HG03159 (cell line): Measurements from ENCODE around the gene SPRR2D.
"Not testable (repeated sequence)": the region's sequence is repeated elsewhere in the genome, so short reads cannot be mapped to it uniquely, and the experiment has no call there.

Experiments
- ATAC-seq: cut with Tn5 transposase; IDR thresholded peaks from one replicate; pipeline ENCODE4 v1.9.1; 2021; ENCODE audit warnings: mild to moderate bottlenecking, moderate library complexity; ENCODE audit not compliant: unreplicated experiment

Gene SPRR2D

DNA sequence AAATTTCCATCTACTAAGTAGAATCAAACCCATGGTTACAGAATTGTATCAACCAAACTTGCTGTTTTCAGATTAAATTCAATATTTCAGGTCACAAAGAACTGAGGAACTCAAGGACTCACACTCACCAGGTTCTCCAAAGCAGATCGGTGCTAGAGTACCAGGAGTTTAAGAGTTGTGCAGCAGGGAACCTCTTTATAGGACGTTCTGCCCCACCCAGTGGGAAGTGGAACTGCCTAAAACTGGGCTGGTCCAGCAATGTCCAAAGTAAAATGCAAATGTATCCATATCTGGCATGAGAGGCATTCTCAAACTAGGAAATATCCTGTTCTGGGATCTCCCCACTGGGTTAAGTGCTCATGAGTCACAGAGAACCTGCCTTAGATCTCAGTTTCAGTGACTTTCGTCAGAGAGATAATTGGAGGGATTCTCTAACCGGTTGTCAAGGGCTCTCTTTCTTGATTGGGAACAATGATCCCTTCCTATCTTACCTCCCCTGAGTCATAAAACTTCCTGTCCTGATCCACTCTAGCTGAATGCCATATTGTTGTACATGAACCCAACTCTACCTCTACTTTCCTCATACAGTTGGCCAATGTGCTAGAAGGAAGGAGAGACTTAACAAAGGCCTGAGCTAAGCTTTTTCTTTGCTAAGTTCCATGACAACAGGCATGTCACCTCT is at the start of gene SPRR2D:
Gene SPRR2D (minus strand): TSS at position 171 of the 682 bp plus-strand sequence. CDS start 774 bp downstream, outside the sequence.
- no peak for ATAC-seq

DNA sequence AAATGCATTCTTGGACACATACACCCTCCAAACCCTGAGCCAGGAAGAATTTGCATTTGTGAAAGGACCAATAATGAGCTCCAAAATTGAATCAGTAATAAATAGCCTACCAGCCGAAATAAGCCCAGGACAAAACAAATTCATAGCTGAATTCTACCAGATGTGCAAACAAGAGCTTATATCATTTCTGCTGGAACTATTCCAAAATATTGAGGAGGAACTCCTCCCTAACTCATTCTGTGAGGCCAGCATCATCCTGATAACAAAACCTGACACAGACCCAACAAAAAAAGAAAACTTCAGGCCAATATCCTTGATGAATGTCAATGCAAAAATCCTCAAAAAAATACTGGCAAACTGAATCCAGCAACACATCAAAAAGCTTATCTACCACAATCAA is 46.7 kb upstream of the SPRR2D start:
- no peak for ATAC-seq

DNA sequence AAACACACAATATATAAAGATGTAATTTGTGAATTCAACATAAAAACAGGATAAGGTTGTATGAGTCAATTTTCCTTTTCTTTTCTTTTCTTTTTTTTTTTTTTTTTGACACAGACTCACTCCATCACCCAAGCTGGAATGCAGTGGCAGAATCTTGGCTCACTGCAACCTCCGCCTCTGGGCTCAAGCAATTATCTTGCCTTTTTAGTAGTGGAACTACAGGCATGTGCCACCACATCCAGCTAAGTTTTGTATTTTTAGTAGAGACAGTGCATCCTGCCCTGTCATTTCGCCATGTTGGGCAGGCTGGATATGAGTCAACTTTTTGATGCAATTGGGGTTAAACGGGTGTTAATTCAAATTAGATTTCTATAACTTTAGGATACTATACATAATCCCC is 40.8 kb upstream of the SPRR2D start:
- ATAC-seq: no peak

- ATAC-seq: no peak
Measured at GRCh38 chr1:153072806-153073726, 32.1 kb upstream of the SPRR2D start.

DNA sequence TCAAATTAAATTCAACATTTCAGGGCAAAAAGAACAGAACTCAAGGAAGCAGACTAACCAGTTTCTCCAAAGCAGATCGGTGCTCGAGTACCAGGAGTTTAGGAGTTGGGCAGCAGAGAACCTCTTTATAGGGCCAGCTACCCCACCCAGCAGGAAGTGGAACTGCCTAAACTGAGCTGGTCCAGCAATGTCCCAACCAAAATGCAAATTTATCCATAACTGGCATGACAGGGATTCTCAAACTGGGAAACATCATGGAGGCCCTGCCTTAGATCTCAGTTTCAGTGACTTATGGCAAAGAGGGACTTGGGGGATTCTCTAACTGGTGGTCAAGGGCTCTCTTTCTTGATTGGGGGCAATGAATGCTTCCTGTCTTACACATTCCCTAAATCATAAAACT is 30.6 kb upstream of the SPRR2D start, which contains the start of gene SPRR2B:
Gene SPRR2B (minus strand): TSS at position 101 of the 400 bp plus-strand sequence. CDS start 772 bp downstream, outside the sequence.
- ATAC-seq: no peak

- no peak for ATAC-seq
Measured at GRCh38 chr1:153070243-153070642, 29.3 kb upstream of the SPRR2D start.

GRCh38 chr1:153058826-153059784 is 18.2 kb upstream of the SPRR2D start:
- ATAC-seq: no peak

GRCh38 chr1:153058154-153058553 is 17.2 kb upstream of the SPRR2D start:
- no peak for ATAC-seq

- ATAC-seq: no peak
Measured at GRCh38 chr1:153057375-153057774, 16.5 kb upstream of the SPRR2D start, which contains the start of gene SPRR2A. SPRR2A (minus strand) TSS chr1:153057512; CDS start chr1:153056735, 777 bp downstream.

DNA sequence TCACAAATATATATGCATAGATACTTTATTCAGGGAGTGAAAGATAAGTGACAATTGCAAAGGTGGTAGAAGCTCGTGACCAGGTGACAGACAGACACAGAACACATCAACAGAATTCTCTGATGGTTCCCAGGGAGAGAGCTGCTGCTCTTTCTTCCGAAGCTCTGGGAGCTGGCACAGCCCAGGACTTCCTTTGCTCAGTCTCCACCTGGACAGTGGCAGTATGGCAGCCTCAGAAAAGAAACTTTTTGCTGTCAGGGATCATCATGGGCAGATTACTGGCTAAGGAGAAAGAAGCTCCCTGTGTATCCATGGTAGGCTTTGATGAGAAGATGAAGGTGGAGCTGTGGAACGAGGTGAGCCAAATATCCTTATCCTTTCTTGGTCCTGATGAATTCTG is 15.2 kb upstream of the SPRR2D start:
- not testable (repeated sequence) for ATAC-seq

DNA sequence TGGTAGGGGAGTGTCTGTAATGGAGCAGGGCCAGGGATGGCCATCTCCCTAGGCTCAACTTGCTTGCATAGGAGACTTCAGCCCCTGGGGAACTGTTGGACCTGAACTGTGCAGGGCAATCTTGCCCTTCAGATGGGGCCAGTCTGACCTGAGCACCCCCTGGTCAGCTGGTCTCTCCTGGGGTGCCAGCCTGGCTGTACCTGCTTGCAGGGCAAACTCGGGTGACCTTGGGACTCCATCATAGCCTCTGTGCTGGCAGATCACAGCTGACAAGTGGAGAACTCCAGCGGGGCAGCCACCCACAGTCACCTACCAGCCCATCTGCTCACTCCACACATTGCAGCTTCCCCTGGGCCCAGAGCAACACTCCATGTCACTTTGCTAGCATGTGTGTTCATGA is 8.3 kb upstream of the SPRR2D start:
- no peak for ATAC-seq

DNA sequence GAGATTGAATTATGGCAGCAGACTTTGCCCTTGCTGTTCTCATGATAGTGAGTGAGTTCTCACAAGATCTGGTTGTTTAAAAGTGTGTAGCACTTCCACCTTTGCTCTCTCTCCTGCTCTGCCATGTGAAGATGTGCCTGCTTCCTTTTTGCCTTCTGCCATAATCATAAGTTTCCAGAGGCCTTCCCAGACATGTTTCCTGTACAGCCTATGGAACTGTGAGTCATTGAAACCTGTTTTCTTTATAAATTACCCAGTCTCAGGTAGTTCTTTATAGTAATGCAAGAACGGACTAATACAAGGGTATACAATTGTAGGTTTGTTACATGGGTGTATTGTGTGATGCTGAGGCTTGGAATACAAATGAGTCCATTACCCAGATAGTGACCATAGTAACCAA is 5.7 kb downstream of the SPRR2D start:
- ATAC-seq: no peak

GRCh38 chr1:153032677-153033308 is 8.1 kb downstream of the SPRR2D start:
- no peak for ATAC-seq

DNA sequence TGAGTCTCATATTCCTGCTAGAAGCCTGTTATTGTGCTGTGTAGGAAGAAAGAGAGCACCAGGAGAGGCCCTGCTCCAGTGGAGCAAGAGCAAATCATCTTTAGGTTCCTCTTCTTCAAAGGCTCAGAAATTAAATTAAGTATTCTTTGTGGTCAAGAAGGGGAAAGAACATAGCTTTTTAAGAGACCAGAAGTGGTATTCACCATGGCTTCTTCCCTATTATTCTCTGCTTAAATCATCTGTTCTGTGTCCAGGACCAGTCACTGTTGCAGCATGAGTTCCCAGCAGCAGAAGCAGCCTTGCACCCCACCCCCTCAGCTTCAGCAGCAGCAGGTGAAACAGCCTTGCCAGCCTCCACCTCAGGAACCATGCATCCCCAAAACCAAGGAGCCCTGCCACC is 8.8 kb downstream of the SPRR2D start:
- ATAC-seq: no peak

- ATAC-seq: no peak
Measured at GRCh38 chr1:153030895-153031294, 10.0 kb downstream of the SPRR2D start, which contains the start of gene SPRR1B. SPRR1B (plus strand) TSS chr1:153031203; CDS start chr1:153032346, 1,143 bp downstream.

GRCh38 chr1:153028766-153029165 is 12.2 kb downstream of the SPRR2D start:
- no peak for ATAC-seq

GRCh38 chr1:153025797-153026196 is 15.1 kb downstream of the SPRR2D start:
- no peak for ATAC-seq

DNA sequence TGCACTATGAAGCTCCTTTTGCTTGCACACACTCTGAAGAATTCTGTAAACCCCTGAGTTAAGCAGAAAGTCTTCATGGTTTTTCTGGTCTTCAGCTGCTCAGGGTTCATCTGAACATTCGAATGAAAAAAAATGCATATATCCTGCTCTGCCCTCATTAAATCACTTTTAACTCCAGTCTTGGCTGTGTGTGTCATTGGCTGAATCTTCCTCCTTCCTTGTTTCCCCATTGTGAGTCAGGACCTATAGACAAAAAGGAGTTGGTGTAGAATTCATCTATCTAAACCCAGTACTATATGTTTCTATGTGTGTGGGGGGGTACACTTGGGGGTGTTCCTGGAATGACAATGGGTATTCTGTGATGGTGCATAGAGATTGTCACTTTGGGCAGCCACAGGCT is 16.5 kb downstream of the SPRR2D start:
- no peak for ATAC-seq

- ATAC-seq: no peak
Measured at GRCh38 chr1:153023109-153023508, 17.8 kb downstream of the SPRR2D start.

DNA sequence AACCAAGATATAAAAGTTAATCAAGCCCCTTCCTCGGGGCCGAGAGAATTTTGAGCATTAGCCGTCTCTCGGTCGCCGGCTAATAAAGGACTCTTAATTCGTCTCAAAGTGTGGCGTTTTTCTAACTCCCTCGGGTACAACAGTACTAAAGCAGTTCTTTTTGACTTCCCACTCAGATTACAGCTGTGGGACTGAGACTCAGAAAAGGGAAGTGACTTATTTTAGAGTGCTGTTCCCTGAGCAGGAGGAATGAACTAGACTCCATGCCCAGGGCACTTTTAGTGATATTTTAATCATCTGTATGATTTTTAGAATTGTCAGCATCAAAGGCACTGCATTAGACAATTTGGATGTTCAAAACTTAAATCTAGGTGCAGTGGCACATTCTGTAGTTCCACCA is 18.6 kb downstream of the SPRR2D start:
- ATAC-seq: not testable (repeated sequence)
